ENCODE data around the gene PHEX.
A peak's percentile ranks its signal among the peaks of the same experiment; 100 is the strongest.

The PHEX gene

DNA sequence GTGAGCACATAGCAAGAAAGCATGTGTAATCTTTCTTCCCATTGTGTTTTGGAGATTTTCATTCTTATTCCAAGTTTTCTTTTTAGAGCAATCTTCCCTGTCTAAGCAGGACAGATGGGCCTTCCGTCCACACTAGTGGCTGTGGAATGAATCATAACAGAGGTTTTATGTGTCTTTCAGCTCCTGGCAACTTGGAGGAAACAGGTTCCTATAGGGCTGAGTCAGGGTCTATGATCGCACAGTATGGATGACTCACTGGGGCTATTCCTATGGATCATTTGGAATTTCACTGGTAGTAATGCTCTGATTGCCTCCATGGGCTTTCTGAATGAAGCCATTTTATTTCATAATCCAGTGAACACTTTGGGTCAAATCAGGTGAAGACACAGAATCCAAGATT, 188.8 kb downstream of the PHEX start:
- no peak overlapping the region for H3K23ac ChIP-seq (ENCODE audit: low read length)
- H2BK120ac ChIP-seq (ENCODE audit: insufficient read depth, low read length, poor library complexity), result no peak overlapping the region
- H4K12ac ChIP-seq (ENCODE audit: low read depth, low read length), result no peak overlapping the region
- H3K27me3 ChIP-seq (ENCODE audit: insufficient read depth, low read length), result no peaks in the 10 kb centered on the region
- H3K27ac ChIP-seq (ENCODE audit: low read depth, low read length), result no peak overlapping the region
- H3K4me1 ChIP-seq (ENCODE audit: control insufficient read depth in 1 of 2, insufficient read depth in 2 of 2, low read length in 2 of 2), result peaks cover 0 to 2% of the 10 kb centered on the region in 2 experiments
- H3K9me3 ChIP-seq (ENCODE audit: insufficient read depth, low read depth, low read length), result no peaks in the 10 kb centered on the region
- no peak overlapping the region for H4K91ac ChIP-seq (ENCODE audit: low read depth, low read length)
- no CpG with 5 or more reads among the region's 2 CpGs for WGBS (ENCODE audit: extremely low coverage, insufficient coverage, insufficient read length)
- H3K4ac ChIP-seq (ENCODE audit: low read depth, low read length), result no peak overlapping the region
- no peak overlapping the region for H2AK5ac ChIP-seq (ENCODE audit: low read length)
- H2BK5ac ChIP-seq (ENCODE audit: low read depth, low read length, poor library complexity), result no peak overlapping the region
- DNase-seq, result peak; percentile 57 to 82
- H3K14ac ChIP-seq (ENCODE audit: low read length), result no peak overlapping the region
- no peak overlapping the region for H3K18ac ChIP-seq (ENCODE audit: low read length)
- H2AFZ ChIP-seq (ENCODE audit: insufficient read depth, low read length, poor library complexity), result no peak overlapping the region
- no peak overlapping the region for H3K9ac ChIP-seq (ENCODE audit: low read length)
- no peaks in the 10 kb centered on the region for H3K79me1 ChIP-seq (ENCODE audit: low read length)
- H3K36me3 ChIP-seq (ENCODE audit: control insufficient read depth in 1 of 2, insufficient read depth in 2 of 2, low read length in 2 of 2), result no peaks in the 10 kb centered on the region
- no peak overlapping the region for H4K8ac ChIP-seq (ENCODE audit: low read depth, low read length)
- H3K4me3 ChIP-seq (ENCODE audit: low read depth, low read length), result no peak overlapping the region
- no peaks in the 10 kb centered on the region for H3K79me2 ChIP-seq (ENCODE audit: control insufficient read depth, insufficient read depth, low read length, poor library complexity)
- no peak overlapping the region for H2BK12ac ChIP-seq (ENCODE audit: low read length)
- H3K4me2 ChIP-seq (ENCODE audit: low read length), result no peak overlapping the region

DNA sequence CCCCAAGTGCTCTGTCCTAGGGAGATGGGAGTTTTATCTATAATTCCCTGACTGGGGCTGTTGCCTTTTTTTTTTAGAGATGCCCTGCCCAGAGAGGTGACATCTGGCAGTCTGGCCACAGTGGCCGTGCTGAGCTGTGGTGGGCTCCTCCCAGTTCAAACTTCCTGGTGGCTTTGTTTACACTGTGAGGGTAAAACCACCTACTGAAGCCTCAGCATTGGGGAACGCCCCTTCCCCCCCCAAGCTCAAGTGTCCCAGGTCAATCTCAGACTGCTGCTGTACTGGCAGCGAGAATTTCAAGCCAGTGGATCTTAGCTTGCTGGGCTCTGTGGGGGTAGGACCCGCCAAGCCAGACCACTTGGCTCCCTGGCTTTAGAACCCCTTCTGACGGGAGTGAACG, 202.3 kb downstream of the PHEX start:
- H2BK12ac ChIP-seq (ENCODE audit: low read length), result no peak overlapping the region
- no peak overlapping the region for H3K18ac ChIP-seq (ENCODE audit: low read length)
- H3K79me2 ChIP-seq (ENCODE audit: control insufficient read depth, insufficient read depth, low read length, poor library complexity), result no peaks in the 10 kb centered on the region
- H4K12ac ChIP-seq (ENCODE audit: low read depth, low read length), result no peak overlapping the region
- no peak overlapping the region for H4K8ac ChIP-seq (ENCODE audit: low read depth, low read length)
- no peak overlapping the region for H3K27ac ChIP-seq (ENCODE audit: low read depth, low read length)
- no peak overlapping the region for H3K4me2 ChIP-seq (ENCODE audit: low read length)
- H3K79me1 ChIP-seq (ENCODE audit: low read length), result no peaks in the 10 kb centered on the region
- H2BK120ac ChIP-seq (ENCODE audit: insufficient read depth, low read length, poor library complexity), result no peak overlapping the region
- H2AFZ ChIP-seq (ENCODE audit: insufficient read depth, low read length, poor library complexity), result no peak overlapping the region
- no peaks in the 10 kb centered on the region for H3K9me3 ChIP-seq (ENCODE audit: insufficient read depth, low read depth, low read length)
- H3K9ac ChIP-seq (ENCODE audit: low read length), result no peak overlapping the region
- no peak overlapping the region for H3K4me3 ChIP-seq (ENCODE audit: low read depth, low read length)
- H4K91ac ChIP-seq (ENCODE audit: low read depth, low read length), result no peak overlapping the region
- no peaks in the 10 kb centered on the region for H3K27me3 ChIP-seq (ENCODE audit: insufficient read depth, low read length)
- H3K4ac ChIP-seq (ENCODE audit: low read depth, low read length), result no peak overlapping the region
- no peak overlapping the region for H3K23ac ChIP-seq (ENCODE audit: low read length)
- no peaks in the 10 kb centered on the region for H3K36me3 ChIP-seq (ENCODE audit: control insufficient read depth in 1 of 2, insufficient read depth in 2 of 2, low read length in 2 of 2)
- no peak for DNase-seq
- H3K4me1 ChIP-seq (ENCODE audit: control insufficient read depth in 1 of 2, insufficient read depth in 2 of 2, low read length in 2 of 2), result no peaks in the 10 kb centered on the region
- no peak overlapping the region for H2BK5ac ChIP-seq (ENCODE audit: low read depth, low read length, poor library complexity)
- WGBS (ENCODE audit: extremely low coverage, insufficient coverage, insufficient read length), result no CpG with 5 or more reads among the region's 6 CpGs
- no peak overlapping the region for H2AK5ac ChIP-seq (ENCODE audit: low read length)
- H3K14ac ChIP-seq (ENCODE audit: low read length), result no peak overlapping the region

DNA sequence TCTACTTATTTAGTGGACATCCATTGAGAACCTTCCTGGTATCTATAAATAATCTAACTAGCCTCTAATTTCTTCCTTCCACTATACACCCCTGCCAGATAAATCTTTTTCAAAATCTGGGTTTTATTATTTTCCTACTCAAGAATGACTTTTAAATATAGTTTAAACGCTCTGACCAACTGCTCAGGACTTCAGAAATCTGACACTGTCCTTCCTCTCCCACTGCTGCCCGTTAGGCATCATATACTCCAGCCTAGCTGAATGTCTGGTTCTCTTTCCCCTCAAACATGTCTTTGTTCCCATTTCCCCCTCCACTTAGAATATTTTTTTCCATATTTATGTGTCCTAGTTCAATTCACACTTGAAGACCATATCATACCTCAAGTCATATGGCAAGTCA, 205.4 kb downstream of the PHEX start:
- Histone ChIP-seq H2AFZ (ENCODE audit: insufficient read depth, low read length, poor library complexity) (no peak overlapping the region), H4K12ac (ENCODE audit: low read depth, low read length) (no peak overlapping the region), H3K79me2 (ENCODE audit: control insufficient read depth, insufficient read depth, low read length, poor library complexity) (no peaks in the 10 kb centered on the region), H2BK12ac (ENCODE audit: low read length) (no peak overlapping the region), H2BK5ac (ENCODE audit: low read depth, low read length, poor library complexity) (no peak overlapping the region), H3K4me3 (ENCODE audit: low read depth, low read length) (no peak overlapping the region), H3K79me1 (ENCODE audit: low read length) (no peaks in the 10 kb centered on the region), H3K14ac (ENCODE audit: low read length) (no peak overlapping the region), H3K4me2 (ENCODE audit: low read length) (no peak overlapping the region), H4K91ac (ENCODE audit: low read depth, low read length) (no peak overlapping the region), H3K27ac (ENCODE audit: low read depth, low read length) (no peak overlapping the region), H3K18ac (ENCODE audit: low read length) (no peak overlapping the region), H2BK120ac (ENCODE audit: insufficient read depth, low read length, poor library complexity) (no peak overlapping the region), H4K8ac (ENCODE audit: low read depth, low read length) (no peak overlapping the region), H3K9me3 (ENCODE audit: insufficient read depth, low read depth, low read length) (no peaks in the 10 kb centered on the region), H3K4me1 (ENCODE audit: control insufficient read depth in 1 of 2, insufficient read depth in 2 of 2, low read length in 2 of 2) (no peaks in the 10 kb centered on the region), H3K36me3 (ENCODE audit: control insufficient read depth in 1 of 2, insufficient read depth in 2 of 2, low read length in 2 of 2) (no peaks in the 10 kb centered on the region), H3K27me3 (ENCODE audit: insufficient read depth, low read length) (no peaks in the 10 kb centered on the region), H3K23ac (ENCODE audit: low read length) (no peak overlapping the region), H3K9ac (ENCODE audit: low read length) (no peak overlapping the region), H3K4ac (ENCODE audit: low read depth, low read length) (no peak overlapping the region), H2AK5ac (ENCODE audit: low read length) (no peak overlapping the region)
- DNase-seq, result no peak
- WGBS (ENCODE audit: extremely low coverage, insufficient coverage, insufficient read length), result no CpG with 5 or more reads among the region's 2 CpGs

DNA sequence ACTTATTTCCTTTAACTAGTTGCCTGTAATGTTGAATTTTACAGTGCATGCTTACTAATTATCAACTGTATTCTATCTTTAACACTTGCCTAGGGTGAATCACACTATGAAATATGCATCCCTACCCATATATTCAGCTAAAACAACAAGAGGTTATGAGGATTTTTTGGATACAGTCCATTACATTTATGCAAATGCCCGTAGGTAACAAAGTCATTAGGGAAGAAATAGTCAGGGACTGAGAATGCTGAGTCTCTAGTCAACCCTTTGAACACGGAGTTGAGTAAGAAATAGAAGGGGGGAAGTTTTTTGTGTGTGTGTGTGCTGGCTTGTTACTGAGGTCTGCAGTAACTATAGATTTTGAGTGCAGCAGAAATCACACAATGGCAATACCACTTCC, 214.5 kb downstream of the PHEX start:
- Histone ChIP-seq H3K4me2 (ENCODE audit: low read length) (no peak overlapping the region), H3K9me3 (ENCODE audit: insufficient read depth, low read depth, low read length) (no peaks in the 10 kb centered on the region), H3K4me1 (ENCODE audit: control insufficient read depth in 1 of 2, insufficient read depth in 2 of 2, low read length in 2 of 2) (no peaks in the 10 kb centered on the region), H3K9ac (ENCODE audit: low read length) (no peak overlapping the region), H4K8ac (ENCODE audit: low read depth, low read length) (no peak overlapping the region), H3K27me3 (ENCODE audit: insufficient read depth, low read length) (no peaks in the 10 kb centered on the region), H3K18ac (ENCODE audit: low read length) (no peak overlapping the region), H4K12ac (ENCODE audit: low read depth, low read length) (no peak overlapping the region), H2AFZ (ENCODE audit: insufficient read depth, low read length, poor library complexity) (no peak overlapping the region), H3K4me3 (ENCODE audit: low read depth, low read length) (no peak overlapping the region), H3K23ac (ENCODE audit: low read length) (no peak overlapping the region), H3K79me1 (ENCODE audit: low read length) (no peaks in the 10 kb centered on the region), H2BK12ac (ENCODE audit: low read length) (no peak overlapping the region), H2BK5ac (ENCODE audit: low read depth, low read length, poor library complexity) (no peak overlapping the region), H3K4ac (ENCODE audit: low read depth, low read length) (no peak overlapping the region), H2AK5ac (ENCODE audit: low read length) (no peak overlapping the region), H2BK120ac (ENCODE audit: insufficient read depth, low read length, poor library complexity) (no peak overlapping the region), H4K91ac (ENCODE audit: low read depth, low read length) (no peak overlapping the region), H3K27ac (ENCODE audit: low read depth, low read length) (no peak overlapping the region), H3K79me2 (ENCODE audit: control insufficient read depth, insufficient read depth, low read length, poor library complexity) (no peaks in the 10 kb centered on the region), H3K14ac (ENCODE audit: low read length) (no peak overlapping the region), H3K36me3 (ENCODE audit: control insufficient read depth in 1 of 2, insufficient read depth in 2 of 2, low read length in 2 of 2) (peaks cover 0 to 1% of the 10 kb centered on the region in 2 experiments)
- DNase-seq, result peak; percentile 36 to 85
- no CpG with 5 or more reads among the region's 2 CpGs for WGBS (ENCODE audit: extremely low coverage, insufficient coverage, insufficient read length)

All from trophoblast cell (in vitro differentiated cells and primary cell).